Non-pigmented ciliary epithelial cell (primary cell): ENCODE measurements around the gene CDC26.
A peak's percentile ranks its signal among the peaks of the same experiment; 100 is the strongest.
"Not testable (repeated sequence)": the region's sequence is repeated elsewhere in the genome, so short reads cannot be mapped to it uniquely, and the experiment has no call there.

Source experiments
- DNase-seq: peaks from one replicate; pipeline ENCODE4 v3.0.0-alpha.2; 2010; ENCODE audit warnings: low read depth

CDC26 gene

DNA sequence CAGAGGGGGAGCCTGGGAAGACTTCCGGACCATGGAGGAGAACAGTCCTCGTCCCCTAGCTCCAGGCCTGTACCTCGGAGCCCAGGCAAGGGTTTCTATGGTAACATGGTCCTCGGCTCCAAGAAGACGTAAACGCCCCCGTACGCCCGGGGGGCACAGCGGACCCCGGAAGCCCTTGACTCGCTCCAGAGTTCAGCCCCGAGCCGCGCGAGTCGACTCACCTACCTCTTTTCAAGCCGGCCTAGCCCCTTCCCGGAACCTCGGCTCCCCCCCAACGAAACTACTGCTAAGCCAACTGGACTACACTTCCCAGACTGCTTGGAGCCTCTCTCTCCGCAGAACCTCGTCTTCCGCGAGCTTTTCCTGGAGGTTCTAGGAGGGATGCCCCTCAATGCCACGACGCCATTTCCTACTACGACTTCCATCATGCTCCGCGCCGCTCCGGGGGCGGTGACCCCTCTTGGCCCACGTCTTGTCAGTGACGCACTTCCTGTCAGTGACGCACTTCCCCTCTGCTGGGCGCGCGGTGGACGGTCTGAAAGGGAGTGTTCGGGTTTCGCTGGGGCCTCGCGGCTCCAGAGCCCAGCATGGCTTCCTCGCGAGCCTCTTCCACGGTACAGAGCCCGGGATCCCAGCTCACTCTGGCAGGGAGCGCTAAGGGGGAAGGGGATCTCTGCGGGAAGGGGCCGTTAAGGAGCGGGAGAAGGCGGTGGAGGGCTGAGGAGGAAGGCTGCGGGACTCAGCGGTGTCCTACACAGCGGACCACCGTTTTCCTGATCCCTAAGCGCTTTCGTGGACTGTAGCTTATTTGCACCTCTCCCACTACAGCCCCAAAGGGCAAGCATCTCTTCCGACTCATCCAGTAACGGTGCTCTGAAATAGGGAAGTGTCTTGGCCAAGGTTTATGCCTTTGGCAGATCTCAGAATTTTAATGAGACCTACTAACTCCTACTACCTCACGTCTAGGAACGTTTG lies at the start of gene CDC26, which contains the start of gene PRPF4:
Gene CDC26 (minus strand): TSS at position 416 of the 975 bp plus-strand sequence. CDS start 3,065 bp downstream, outside the sequence.
Gene PRPF4 (plus strand): TSS at position 502 of the 975 bp plus-strand sequence. CDS start 86 bp downstream, at position 588.
- DNase-seq = peak; percentile 96

GRCh38 chr9:113322671-113323070 lies 47.3 kb upstream of the CDC26 start:
- no peak for DNase-seq

- no peak for DNase-seq
Measured at GRCh38 chr9:113320051-113320450, 44.7 kb upstream of the CDC26 start.

DNA sequence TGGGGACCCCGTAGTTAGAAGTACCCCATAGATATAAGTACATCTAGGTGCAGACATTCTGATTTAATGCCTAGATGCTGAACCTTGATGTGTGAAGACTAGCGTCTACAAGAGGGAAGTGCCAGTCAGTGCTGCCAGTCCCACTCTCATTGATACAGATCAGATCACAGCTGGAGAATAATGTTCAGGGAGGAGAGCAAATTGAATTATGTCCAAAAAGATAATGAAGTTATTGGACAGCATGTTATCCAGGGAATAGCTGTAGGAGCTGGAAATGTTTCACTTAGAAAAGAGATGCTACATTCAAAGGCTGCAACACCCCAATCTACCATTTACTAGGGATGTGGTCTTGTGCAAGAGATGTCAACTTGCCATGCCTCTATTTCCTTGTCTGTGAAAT lies 43.7 kb upstream of the CDC26 start:
- no peak for DNase-seq

DNA sequence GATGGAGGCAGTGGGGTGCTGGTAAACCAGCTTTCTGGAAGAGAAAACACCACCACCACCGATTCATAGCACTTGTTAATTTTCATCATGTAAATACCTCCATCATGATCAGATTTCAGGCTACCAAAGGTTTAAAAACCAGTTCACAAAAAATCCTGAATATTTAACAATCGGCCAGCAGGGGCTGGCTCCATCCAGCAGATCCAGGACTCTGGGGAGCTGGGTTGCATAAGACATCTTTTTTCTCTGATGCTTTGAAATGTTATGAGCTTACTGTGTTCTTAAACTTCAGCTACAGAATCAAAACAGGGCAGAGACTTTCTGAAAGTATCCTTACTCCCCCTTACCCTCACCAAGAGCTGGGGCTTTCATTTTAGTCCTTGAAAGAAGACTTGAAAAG lies 42.4 kb upstream of the CDC26 start:
- DNase-seq = no peak

- DNase-seq = no peak
Measured at GRCh38 chr9:113316030-113316429, 40.7 kb upstream of the CDC26 start.

DNA sequence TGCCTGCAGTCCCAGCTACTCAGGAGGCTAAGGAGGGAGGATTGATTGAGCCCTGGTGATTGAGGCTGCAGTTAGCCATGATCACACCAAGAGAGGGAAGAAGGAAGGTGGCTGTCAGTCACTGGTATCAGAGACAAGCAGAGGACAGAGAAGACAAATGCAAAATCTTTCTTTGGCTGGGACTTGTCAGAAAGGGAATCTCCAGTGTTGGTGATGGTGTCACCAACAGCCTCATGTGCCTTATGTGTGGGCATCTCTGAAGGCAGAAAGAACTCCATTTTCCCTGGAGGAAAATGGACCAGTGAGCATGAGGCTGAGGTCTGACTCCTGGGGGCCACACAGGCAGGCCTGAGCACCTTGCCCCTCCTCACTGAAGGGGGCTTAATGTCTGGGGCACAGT lies 39.9 kb upstream of the CDC26 start:
- no peak for DNase-seq

GRCh38 chr9:113313261-113313660 lies 37.9 kb upstream of the CDC26 start:
- no peak for DNase-seq

GRCh38 chr9:113311961-113312360 lies 36.6 kb upstream of the CDC26 start:
- DNase-seq = no peak

DNA sequence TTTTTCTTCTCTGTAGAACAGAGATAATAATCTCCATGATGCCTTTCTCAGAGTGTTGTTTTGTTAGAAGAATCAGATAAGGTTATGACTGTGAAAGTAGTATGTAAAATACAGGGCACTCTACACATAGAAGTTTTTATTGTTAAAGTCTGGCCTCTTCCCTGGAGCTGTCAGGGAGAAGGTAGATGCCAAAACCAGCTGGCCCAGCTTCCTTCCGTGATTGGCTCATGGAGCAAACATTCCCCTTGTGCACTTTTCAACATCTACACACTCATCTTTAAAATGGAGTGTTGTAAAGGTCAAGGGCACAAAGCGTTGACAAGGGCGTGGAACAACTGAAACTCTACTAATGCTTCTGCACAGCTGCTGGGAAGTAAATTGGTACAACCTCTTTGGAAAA lies 35.2 kb upstream of the CDC26 start:
- DNase-seq = no peak

- DNase-seq = peak; percentile 24
Measured at GRCh38 chr9:113309204-113309813, 33.9 kb upstream of the CDC26 start.

DNA sequence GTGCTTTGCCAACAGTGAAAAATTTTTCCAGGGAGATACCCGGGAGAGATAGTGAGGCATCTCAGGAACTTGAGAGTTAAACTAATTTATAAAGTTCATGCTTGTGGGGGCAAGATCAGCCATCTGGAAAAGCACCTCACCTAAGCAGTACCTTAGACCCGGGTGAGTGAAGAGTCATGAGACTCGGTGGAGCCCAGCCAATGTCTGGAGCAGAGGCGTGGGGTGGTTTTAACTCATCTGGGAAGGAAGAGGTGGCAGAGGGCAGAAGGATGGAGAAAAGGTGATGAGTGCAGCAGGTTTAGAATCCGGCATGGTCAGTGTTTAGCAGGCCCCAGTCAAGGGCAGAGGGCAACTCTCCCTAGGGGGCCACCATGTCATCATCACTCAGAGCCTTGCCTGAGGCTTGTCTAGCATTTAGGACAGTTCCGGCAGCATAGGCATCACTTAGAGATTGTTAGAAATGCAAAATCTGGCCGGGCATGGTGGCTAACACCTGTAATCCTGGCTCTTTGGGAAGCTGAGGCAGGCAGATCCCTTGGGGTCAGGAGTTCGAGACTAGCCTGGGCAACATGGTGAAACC lies 32.1 kb upstream of the CDC26 start:
- DNase-seq = no peak

DNA sequence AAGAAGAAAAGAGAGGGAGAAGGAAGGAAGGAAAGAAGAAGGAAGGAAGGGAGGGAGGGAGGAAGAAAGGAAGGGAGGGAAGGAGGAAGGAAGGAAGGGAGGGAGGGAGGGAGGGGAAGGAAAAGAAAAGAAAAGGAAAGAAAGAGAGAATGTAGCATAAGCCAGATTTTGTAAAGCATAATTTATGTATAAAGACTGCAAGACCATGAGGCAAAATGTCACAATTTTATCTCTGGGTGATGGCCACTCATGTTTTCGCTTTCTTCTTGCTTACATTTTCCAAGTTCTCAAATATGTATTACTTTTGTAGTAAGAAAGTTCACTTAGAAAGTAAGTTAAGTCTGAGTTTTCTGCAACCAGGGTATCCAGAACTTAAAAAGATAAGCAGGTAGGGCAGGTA lies 31.2 kb upstream of the CDC26 start:
- DNase-seq = no peak

DNA sequence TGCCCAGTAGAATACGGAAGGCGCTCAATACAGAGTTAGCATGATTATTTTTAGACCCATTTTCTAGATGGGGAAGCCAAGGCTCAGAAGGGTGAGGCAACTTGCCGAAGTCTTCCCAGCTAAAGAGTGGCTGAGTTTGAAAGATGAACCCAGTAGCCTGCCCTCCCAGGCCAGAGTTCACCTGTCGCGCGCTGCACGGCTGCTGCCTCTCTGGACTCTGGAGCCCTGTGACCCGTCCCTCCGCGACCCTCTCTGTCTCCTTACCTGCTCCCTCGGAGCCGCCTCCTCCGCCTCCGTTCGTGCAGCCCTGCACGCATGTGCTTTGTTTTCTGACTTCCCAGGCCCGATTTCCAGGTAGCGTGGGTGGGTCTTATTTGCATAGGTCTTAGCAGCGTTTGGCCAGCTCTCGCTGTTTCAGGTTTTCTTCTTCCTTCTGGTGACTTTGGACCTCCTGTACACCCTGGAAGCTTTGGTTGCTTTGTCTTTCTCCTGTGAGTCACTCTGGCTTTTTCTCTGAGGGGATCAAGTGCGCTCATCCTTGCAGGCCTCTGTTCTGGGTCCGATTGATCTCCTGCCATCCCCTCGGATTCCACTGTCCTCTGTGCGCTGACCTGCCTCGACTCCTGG lies 27.5 kb upstream of the CDC26 start, which contains the start of gene RNF183:
Gene RNF183 (minus strand): TSS at position 585 of the 627 bp plus-strand sequence. CDS start 5,192 bp downstream, outside the sequence.
- DNase-seq = no peak

DNA sequence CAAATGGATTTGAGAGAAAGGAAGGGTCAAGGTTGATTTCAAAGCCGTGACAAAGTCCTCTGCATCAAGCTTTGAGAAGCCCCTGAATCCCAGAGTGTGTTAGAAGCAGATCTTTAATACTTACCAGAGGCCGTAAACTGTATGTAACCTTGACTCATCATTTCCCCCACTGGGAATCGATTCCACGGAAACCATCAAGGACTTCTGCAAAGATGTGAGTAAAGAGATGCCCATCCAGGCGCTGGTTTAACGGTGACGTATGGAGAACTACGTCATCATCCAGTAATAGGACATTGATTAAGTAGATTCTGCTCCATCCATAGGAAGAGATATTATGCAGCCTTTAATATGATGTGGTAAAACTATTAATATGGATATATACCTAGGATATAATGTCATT lies 26.2 kb upstream of the CDC26 start:
- DNase-seq = no peak

GRCh38 chr9:113299800-113300292 lies 24.5 kb upstream of the CDC26 start:
- no peak for DNase-seq

DNA sequence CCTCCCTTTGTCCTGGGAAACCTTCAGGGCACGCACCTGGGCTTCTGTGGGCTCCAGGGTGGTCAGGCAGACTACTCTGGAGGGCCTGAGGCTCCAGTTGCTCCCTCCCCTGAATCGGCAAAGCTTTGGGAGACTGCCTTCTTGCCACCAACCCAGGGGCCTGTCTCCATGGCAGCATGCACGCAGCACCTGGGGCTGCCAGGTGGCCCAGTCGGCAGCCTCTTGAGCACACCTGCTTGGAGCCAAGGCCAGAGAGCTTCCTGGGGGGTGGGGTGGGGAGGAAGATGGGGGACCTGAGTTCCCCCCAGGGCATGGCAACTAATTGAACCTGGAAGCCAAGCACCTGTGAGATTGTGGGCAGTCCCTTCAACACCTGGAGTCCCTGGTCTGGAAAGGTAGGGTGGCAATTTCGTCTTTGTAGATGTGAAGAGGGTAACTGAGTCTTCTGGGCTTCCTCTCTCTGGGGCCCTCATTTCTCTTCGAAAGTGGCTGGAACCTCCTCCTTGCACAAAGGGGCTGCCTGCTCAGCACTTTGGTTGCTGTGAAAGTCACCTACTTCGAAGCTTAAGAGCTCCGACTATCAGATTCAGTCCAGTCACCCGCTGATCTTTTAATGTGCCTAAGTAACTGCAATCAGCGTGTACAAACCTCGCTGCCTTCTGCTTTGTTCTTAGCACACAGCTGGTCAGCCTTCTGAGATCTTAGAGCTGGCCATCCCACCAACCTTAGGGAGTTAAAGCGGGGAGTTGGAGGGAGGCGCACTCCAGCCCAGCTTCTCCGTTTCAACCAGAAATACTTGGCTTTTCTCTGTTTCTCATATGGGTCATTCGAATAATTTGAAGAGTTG lies 23.8 kb upstream of the CDC26 start:
- DNase-seq = no peak

DNA sequence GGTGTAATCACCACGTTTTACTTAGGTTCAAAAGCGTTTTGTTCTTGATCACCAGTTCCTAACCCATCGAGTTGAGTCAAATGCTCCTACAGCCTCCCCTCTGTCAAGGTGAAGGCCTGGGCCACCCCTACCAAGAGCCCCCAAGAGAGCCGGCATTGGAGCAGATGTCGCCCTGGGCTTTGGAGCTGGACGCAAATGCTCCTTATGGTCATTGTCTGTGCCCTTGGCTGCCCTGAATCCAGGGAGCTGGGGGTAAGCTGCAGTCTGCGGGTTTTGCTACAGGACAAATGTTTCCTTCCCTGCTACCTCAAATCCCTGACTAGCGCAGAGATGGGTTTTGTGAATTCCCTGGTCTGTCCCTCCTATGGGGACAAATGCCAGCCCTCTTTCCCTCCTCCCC lies 22.9 kb upstream of the CDC26 start:
- no peak for DNase-seq

GRCh38 chr9:113296796-113297558 lies 21.6 kb upstream of the CDC26 start:
- DNase-seq = no peak

GRCh38 chr9:113296247-113296646 lies 20.9 kb upstream of the CDC26 start:
- not testable (repeated sequence) for DNase-seq
